Measurements from ENCODE around the gene CFTR.

DNA sequence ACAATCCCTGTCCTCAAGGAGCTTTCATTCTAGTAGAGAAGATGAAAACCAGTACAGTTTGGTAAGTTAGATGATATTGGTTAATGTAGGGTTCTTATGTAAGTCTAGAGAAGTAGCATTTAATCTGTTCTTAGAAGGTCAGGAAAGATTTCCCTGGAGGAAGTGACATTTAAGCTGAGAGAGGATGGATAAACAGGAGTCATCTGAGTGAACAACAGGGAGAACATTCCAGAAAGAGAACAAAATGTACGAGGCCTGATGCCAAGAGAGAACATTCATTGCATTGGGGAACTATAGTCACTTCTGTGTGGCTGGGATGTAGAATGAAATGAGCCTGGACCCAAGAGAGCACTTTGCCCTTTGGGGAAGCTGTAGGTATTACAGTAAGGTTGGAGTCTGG lies 88.0 kb downstream of the CFTR start:
- no peak for TF ChIP-seq POLR2A (IDR thresholded peaks at IDR 0.05)
- TF ChIP-seq, protein P1, sequence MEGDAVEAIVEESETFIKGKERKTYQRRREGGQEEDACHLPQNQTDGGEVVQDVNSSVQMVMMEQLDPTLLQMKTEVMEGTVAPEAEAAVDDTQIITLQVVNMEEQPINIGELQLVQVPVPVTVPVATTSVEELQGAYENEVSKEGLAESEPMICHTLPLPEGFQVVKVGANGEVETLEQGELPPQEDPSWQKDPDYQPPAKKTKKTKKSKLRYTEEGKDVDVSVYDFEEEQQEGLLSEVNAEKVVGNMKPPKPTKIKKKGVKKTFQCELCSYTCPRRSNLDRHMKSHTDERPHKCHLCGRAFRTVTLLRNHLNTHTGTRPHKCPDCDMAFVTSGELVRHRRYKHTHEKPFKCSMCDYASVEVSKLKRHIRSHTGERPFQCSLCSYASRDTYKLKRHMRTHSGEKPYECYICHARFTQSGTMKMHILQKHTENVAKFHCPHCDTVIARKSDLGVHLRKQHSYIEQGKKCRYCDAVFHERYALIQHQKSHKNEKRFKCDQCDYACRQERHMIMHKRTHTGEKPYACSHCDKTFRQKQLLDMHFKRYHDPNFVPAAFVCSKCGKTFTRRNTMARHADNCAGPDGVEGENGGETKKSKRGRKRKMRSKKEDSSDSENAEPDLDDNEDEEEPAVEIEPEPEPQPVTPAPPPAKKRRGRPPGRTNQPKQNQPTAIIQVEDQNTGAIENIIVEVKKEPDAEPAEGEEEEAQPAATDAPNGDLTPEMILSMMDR (IDR thresholded peaks at IDR 0.05) = no peak
